ENCODE data around the gene DLX5. TPM values are rescaled to one million over a fixed set of nuclear protein-coding genes. Genes with fewer than 3 reads are reported as not detected.

Gene DLX5
- polyA plus RNA-seq, 4 donors: 0.20 to 0.25 (median 0.21) TPM; not detected in 1

DNA sequence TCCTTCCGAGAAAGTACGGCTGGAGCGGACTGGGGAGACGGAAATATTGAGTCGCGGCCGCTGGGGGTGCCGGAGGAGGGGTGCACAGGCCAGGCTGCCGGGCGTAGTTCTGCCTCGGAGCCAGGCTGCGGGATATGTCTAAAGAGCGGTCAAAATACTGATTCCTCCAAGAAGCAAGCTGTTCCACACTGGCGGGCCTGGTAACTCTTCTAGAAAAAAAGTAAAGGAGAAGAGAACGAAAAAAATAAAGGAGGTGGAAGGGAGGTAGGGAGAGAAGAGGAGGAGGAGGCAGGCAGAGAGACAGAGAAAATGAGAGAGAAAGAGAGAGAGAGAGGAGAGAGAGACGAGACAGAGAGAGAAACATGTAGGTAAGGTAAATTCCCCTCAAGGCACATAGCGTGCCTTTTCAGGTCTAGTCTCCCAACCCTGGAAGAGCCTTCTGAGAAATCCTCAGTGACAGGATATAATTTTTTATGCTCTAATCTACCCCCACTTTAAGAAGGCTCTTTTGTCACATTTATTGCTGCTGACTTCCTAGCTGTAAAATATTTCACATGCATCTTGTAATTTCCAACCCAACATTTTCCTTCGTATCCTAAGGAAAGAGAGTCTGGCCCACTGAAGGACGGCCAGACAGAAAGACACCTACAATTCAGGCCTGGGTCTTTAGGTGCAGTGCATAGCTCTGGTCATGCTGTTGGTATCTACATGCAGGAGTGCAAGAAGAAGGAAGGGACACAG lies 5.7 kb downstream of the DLX5 start:
- DNase-seq (ENCODE audit: low read depth in 4 of 4, low spot score in 3 of 4): no peak

DNA sequence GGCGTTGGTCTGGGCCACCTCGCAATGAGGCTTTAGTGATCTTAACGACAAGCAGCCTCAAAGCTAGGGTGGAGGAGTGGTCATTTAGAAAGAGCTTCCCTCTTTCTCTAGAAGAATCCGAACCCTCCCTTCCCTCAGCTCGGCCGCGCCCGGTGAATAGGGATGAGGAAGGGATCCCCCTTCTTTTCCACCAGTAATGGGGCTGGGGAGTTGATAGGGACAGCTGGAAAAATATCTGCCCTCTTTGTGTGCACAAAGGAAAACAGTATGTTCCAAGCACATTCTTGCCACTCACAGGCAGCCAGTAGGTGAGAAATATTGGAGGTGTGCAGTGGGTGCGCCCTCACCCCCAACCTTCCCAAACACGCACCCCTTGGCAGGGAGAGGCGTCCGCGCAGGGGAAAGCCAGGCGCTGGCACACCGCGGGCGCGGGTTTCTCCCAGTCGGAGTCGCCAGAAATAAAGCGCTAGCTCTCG lies 6.5 kb downstream of the DLX5 start:
- DNase-seq (ENCODE audit: low read depth in 4 of 4, low spot score in 3 of 4): no peak

DNA sequence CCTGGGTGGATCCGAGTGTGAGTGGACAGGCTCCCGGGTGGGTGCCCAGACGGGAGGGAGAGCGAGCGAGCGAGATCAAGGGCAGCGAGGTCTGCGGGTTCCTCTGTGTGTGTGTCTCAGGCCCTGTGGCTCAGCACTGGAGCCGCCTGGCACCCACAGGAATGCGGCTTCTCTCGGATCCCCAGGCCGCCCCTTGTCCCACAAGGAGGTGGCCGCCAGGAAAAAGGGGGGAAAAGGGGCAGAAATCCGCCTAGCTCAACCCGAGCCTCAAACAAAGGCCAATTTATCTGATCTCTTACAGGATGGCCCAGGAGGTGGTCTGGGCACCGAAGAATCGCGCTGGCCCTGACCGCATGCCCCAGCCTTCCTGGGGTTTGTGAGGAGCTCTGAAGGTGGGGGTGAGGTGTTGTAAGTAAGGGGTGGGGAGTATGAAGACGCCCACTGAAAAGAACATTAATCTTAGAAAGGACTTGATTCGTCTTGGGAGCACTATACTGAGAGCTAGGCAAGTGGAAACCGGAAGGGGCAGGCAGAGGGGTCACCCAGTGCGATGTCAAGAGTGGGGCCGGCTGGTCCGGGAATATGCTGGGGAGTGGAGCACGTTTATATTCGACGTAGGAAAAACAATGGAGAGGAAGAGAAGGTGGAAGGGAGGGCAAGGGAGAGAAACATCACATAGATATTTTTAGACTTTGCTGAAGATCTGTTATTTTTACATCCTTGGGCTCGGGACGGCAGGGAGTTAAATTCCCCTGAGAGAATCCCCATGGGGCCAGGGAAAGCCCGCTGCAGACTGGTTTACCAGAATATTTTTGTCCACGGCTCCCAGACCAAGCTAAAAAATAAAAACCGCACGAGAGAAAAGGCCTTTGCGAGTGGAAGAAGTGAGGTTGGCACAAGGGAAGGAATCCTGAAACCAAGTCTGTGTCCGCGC lies 7.2 kb downstream of the DLX5 start:
- DNase-seq (ENCODE audit: low read depth in 4 of 4, low spot score in 3 of 4): no peak

DNA sequence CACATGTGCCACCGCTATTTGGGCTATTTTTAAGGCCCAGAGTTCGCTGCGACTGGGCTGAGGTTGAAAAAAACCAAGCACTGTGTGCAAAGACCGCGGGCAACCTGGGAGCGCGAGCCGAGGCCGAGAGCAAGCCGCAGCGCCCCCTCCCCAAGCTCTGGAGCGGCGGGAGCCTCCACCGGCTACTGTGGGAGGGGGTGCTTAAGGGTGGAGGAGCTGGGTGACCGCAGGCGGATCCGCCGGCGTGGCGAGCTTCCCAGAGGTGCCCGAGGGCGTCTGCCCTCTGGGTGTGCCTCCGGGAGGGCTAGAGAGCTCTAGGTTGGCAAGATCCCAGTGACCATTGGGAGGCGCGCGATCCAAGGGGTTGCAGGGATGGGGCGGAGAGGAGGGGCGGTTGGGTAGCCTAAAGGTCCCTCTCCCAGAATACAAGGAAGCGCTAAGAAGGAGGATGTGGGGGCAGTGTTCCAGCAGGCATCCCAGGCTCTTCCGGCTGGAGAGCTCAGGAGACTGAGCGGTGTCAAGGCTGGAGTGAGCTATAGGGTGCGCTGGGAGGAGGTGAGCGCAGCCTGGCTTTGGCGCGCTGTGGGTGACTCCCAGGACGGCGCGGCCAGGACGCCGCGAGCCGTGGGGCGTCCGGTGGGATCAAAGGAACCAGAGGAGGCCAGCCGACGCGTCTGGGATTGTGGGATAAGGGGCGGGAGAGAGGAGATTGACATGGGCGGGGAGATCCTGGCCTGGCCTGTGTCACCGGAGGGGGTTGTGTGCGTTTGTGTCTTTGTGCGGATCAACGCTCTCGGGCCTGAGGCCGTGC lies 8.0 kb downstream of the DLX5 start:
- DNase-seq (ENCODE audit: low read depth in 4 of 4, low spot score in 3 of 4): no peak

DNA sequence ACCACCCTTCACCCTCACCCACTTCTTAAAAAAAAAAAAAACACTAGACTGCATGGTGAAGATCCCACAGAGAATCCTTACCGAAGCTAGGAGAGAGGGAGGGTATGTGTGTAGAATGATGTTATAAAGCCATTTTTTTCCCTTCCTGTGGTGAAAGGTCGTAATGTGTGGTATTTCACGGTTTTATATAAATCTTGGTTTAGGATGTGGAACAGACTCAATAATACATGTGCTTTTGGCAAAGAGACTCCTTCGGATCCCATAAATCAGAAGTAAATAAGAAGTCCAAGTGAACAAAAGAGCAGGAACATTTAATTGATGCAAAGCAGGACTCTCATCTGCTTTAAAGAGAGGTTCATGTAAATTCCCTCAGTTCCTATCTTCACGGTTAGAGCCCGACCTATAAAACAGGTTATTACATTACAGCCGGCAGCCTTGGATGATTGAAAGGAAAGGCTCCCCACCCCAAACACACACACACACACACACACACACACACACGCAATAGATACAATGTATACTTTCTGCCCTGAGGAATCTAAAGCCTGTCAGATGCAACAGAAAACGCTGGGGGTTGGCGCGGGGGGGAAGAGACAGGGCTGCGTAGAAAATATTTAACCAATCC lies 8.8 kb downstream of the DLX5 start:
- DNase-seq (ENCODE audit: low read depth in 4 of 4, low spot score in 3 of 4): no peak

DNA sequence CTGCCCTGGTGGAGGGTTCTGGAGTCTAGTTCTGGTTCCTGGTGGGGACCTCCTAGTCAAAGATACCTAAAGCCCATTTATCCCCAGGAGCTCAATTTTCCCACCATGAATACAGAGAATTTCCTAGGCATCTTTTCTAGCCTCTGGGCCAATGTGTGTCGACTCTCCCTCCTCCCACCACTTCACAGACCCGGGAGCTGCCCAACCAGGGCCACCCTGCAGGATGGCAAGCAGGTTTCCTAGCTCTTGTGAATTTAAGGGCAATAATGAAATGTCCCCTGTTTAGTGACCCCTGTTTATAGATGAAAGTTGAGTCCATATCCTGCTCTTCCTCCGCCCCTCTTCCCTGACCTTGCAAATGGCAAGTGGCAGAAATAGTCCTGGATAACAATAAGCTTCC lies 9.4 kb downstream of the DLX5 start:
- DNase-seq (ENCODE audit: low read depth in 4 of 4, low spot score in 3 of 4): no peak

DNA sequence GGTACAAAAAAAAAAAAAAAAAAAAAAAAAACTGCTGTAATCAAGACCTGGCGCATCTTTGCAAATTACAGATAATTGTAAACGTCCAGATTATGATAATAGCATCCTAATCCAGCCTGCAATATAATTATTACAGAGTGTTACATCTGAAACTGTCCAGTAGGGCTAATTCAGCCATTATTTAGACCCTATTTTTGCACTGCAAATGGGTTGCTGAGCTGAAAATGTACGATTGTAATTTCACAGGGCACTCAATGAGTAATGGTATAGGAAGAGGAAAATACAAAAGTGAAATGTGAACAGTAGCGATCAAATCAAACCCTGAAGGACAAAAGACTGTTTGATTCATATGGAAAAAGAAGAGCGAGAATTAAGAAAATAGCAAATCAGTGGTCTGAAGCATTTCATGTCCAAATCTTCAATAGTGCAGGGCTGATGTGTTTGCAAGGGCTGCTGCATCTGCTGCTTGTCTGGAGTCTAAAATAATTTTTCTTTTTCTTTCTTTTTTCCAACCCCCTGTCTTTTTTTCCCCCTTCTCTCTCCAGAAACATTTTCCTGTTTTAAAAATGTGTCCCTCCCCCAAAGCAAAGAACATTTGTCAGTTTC lies 10.4 kb downstream of the DLX5 start:
- no peak for DNase-seq (ENCODE audit: low read depth in 4 of 4, low spot score in 3 of 4)

DNA sequence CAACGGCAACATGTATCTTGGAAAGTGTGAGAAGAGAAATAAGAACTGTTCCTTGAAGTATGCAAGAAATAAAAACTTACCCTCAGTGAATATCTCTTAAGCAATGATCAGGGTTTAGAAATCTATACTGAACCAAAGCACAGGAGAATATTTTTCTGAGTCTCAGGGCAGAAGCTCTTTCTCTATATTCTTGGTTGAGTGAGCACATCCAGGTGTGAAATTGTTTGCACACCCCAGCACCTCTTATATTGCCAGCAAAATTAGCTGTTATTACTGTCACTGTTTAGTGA lies 10.8 kb downstream of the DLX5 start:
- no peak for DNase-seq (ENCODE audit: low read depth in 4 of 4, low spot score in 3 of 4)

DNA sequence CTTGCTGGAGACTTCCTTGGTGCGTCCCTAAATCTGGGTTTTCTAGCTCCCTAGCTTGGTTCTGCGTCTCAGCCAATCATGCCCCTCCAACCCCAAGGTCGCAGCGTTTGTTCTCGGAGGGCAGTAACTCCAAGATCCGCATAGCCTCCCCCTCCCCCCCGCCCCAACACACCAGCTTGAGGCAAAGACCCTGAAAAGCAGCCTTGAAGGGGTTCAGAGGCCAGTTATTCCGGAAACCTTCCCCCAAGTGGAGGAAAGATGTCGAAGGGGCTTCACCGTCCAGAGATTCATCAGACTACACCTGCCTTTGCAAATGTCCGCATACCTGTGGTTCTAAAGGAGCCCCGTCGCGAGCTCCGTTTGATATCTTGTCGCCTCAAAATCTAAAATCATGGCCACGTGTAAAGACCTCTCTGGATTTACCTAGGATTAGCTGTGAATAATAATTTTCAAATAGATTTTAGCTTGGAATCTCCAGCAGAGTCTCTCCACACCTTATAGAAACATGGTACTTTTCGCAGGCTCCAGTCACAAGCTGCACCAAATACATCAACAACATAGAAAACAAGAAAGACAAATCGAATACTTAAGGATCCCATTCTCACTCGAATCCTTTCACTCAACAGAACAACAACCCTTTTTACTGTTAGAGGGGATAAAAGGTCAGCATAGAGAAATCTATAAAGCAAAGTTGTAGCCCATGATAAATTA lies 11.3 kb downstream of the DLX5 start:
- no peak for DNase-seq (ENCODE audit: low read depth in 4 of 4, low spot score in 3 of 4)

DNA sequence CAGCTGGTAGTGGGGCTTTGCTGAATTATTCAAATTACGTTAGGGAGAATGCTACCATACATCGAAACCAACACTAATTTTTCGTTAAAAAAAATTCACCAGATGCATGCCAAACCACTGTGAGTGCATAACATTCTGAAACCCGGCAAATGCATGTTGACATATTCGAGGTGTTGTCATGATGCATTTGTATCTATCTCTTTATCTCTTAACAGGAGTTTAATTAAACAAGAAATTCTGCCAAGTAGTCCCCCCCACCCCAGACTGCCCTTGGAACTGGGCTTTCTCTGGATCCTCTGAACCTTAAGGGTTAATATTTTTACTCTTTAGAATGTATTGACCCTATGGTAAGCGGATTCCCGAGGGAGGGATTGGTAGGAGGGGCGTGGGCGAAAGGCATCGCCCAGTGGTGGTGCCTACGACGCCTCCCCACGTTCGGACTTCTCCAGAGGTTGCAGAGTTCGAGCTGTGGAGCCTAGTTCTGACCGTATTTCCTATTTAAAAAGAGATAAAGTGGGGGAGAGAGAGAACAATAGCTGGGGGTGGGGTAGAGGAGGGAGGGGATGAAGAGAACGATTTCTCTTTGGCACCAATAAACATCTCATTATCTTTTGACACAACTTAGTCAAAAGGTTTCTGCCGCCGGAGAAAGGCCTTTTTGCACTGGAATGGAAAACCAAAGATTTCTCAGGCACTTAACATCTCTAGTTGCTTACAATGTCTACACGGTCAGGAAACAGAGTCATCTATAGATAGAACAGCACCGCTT lies 12.1 kb downstream of the DLX5 start:
- DNase-seq (ENCODE audit: low read depth in 4 of 4, low spot score in 3 of 4): no peak

DNA sequence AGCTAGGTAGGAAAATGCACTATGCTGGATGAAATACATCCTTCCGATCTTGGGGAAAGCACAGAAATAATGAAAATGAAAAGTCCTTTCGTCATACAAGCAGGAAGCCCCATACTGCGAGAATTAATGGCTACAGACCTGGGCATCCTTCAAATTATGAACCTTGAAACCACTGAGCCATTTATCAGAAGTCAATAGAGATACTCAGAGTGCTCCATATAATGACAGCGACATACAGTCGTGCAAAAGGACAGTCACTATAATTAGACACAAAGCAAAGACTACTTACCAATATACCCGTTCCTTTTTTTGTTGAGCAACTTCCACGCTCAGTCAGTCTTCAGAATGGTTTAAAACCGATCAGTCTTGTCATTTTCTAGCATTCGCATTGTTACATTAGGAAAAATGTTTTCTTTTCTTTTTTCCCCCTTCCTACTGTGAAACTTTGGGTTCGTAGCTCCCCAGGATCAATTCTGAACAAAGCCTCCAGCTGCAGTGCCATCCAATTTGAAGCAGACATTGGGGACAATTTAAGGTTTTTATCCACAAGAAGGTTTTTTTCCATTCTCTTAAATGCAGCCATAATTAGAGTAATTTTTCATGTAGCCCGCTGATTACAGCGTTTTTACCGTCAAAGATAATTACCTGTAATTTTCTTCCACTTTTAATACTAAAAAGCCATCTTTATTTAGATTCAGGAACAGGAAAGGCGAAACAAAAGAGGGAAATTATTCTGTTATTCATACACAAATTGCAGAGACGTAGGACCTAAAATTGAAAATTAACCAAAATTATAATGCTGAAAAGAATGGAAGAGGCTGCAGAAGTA lies 12.9 kb downstream of the DLX5 start:
- DNase-seq (ENCODE audit: low read depth in 4 of 4, low spot score in 3 of 4): no peak

DNA sequence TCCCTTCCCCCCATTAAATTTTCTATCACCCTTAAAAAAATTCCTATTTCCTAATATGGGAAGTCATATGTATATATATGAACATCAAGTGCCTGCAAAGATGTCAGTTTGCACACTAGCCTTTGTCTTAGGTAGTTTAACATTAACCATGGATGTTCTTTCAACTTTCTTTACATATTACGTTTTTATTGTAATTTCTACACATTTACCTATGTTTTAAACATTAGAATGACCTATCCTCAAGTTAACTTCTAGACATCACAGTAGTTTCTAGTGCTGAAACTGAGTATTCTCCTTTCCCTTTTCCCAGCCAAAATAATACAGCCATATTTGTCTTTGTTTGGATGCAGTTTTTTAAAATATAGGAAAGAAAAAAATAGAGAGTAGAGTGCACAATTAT lies 13.5 kb downstream of the DLX5 start:
- no peak for DNase-seq (ENCODE audit: low read depth in 4 of 4, low spot score in 3 of 4)

DNA sequence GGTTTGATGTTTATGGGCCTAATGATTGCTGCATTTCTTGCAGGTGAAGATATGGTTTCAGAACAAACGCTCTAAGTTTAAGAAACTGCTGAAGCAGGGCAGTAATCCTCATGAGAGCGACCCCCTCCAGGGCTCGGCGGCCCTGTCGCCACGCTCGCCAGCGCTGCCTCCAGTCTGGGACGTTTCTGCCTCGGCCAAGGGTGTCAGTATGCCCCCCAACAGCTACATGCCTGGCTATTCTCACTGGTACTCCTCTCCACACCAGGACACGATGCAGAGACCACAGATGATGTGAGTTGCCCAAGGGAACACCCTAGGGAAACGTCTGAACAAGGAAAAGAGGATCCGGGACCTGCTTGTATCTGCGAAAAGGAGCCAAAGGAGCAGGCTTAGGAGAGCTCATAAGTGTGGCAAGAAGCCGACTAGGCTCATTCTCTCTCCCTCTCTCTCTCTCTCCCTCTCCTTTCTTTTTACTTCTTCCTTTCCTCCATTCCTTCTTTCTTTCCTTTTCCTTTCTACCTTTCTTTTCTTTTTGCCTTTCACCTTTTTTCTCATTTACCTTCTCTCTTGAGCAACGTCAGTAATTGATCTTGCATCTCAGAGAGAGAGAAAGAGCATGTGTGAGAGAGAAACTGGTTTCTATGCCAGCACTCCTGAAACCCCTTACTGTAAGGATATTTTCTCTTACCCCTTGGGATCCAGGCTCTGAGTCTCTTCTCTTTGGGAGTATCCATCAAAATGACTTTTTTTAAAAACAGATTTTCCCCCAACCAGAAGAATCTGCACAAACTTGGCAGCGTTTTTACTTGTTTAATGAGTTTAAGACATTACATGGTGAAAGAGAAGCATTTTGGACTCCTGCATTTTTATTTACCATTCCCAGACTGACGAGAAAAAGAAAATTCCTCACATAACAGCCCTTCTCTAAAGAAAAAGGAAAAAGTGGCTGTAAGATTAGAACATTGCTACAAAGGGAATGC lies 14.6 kb downstream of the DLX5 start:
- no peak for DNase-seq (ENCODE audit: low read depth in 4 of 4, low spot score in 3 of 4)

DNA sequence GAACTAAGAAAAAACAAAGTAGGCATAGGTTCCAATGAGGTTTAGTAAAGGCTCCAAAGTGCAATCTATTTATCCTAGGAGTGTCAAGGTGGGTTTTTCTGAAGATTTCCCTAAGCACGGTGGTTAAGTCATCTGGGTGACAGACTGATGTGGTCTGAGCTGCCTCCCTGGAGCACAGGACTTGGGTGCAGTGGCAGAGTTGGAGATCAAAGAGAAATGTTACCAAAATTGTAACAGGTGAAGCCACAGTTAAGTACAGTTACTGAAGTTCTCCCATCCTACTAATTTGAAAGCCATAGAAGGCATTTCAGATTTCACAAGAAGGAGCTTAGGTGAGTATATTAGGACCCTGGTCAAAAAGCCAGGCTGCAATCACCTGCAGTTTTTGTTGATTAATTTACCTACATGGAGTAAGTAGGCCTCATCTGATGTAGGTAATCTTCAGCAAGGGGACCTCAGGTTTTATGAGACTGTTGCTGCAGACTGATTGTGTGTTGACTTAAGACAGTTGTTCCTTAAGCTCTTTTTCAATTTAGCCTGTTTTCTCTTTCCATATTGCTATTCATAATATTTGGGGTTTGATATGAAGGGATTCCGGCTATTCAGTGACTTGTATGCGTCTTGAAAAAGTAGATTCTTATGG lies 16.2 kb downstream of the DLX5 start:
- DNase-seq (ENCODE audit: low read depth in 4 of 4, low spot score in 3 of 4): no peak

DNA sequence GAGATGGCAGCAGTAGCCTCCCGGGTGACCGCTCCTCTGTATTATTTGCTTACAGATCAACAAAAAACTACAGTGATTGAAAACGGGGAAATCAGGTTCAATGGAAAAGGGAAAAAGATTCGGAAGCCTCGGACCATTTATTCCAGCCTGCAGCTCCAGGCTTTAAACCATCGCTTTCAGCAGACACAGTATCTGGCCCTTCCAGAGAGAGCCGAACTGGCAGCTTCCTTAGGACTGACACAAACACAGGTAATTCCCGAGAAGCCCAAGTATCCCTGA lies 17.1 kb downstream of the DLX5 start:
- no peak for DNase-seq (ENCODE audit: low read depth in 4 of 4, low spot score in 3 of 4)

DNA sequence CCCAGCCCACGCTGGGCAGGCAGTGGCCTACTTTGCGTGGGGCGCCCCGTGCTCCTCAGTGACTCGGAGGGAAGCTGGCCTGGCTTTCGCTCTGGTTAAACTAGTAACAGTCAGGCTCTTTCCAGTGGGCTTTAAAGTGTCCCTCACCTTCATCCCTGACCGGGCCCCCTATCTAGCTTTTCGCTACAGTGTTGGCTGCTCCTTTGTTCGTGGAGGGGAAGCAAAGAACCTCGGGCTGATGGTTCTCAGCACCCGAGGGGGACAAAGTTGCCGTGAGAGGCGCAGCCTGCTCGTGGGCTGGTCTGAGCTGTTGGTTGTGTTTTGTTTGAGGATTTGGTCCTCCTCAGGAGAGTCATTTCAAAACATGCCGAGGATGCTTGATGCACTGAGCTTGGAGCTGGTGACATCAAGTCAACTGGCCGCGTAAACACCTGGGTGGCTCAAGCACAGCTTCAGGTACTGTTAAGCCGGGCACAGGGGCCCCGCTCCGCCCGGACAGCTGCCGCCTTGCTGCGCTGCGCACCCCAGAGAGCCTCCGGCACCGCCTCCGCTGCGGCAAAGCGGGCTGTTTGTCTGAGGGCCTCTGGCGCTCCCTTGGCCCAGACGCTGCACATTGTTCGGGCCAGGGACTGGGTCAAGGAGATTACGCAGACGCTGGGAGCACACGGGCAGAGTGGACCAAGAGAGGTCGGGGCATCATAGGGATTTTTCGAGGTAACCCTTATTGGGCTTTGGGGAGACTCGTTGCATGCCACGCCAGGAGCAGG lies 17.6 kb downstream of the DLX5 start:
- DNase-seq (ENCODE audit: low read depth in 4 of 4, low spot score in 3 of 4): no peak

Measured in right renal pelvis (tissue), 4 donors.